ENCODE data around the gene SERP2.

The SERP2 gene

GRCh38 chr13:44421853-44422525 is 48.4 kb downstream of the SERP2 start:
- Histone ChIP-seq H3K27me3 (no peaks in the 10 kb centered on the region), H3K27ac (no peak overlapping the region), H3K9me3 (no peaks in the 10 kb centered on the region), H3K36me3 (no peaks in the 10 kb centered on the region), H3K4me3 (no peak overlapping the region), H3K4me1 (no peaks in the 10 kb centered on the region)
- no peak for DNase-seq
- TF ChIP-seq CTCF (IDR thresholded peaks at IDR 0.05) = no peak
- intact Hi-C loops (cut with DNase I; ENCODE audit: low total_unique reads) = no loop called here

GRCh38 chr13:44422755-44423643 is 49.4 kb downstream of the SERP2 start:
- Histone ChIP-seq H3K36me3 (no peaks in the 10 kb centered on the region), H3K27ac (no peak overlapping the region), H3K9me3 (no peaks in the 10 kb centered on the region), H3K4me1 (no peaks in the 10 kb centered on the region), H3K27me3 (no peaks in the 10 kb centered on the region), H3K4me3 (no peak overlapping the region)
- intact Hi-C loops (cut with DNase I; ENCODE audit: low total_unique reads) = no loop called here
- TF ChIP-seq CTCF (IDR thresholded peaks at IDR 0.05) = no peak
- no peak for DNase-seq

GRCh38 chr13:44423824-44424223 is 50.2 kb downstream of the SERP2 start:
- Histone ChIP-seq H3K27ac (no peak overlapping the region), H3K27me3 (no peaks in the 10 kb centered on the region), H3K9me3 (no peaks in the 10 kb centered on the region), H3K36me3 (no peaks in the 10 kb centered on the region), H3K4me1 (no peaks in the 10 kb centered on the region), H3K4me3 (no peak overlapping the region)
- intact Hi-C loops (cut with DNase I; ENCODE audit: low total_unique reads) = no loop called here
- DNase-seq = no peak
- TF ChIP-seq CTCF (IDR thresholded peaks at IDR 0.05) = no peak

GRCh38 chr13:44425041-44425814 is 51.6 kb downstream of the SERP2 start:
- Histone ChIP-seq H3K9me3 (no peaks in the 10 kb centered on the region), H3K27ac (no peak overlapping the region), H3K4me3 (no peak overlapping the region), H3K4me1 (peaks cover 0 to 6% (median 0%) of the 10 kb centered on the region in 4 donors), H3K27me3 (no peaks in the 10 kb centered on the region), H3K36me3 (no peaks in the 10 kb centered on the region)
- intact Hi-C loops (cut with DNase I; ENCODE audit: low total_unique reads) = no loop called here
- no peak for TF ChIP-seq CTCF (IDR thresholded peaks at IDR 0.05)
- DNase-seq = no peak

- intact Hi-C loops (cut with DNase I; ENCODE audit: low total_unique reads) = no loop called here
- no peak for DNase-seq
Observed at GRCh38 chr13:44425815-44426078, 52.1 kb downstream of the SERP2 start.

More at GRCh38 chr13:44425815-44426078, 52.1 kb downstream of the SERP2 start:
- Histone ChIP-seq H3K27ac (no peak overlapping the region), H3K36me3 (no peaks in the 10 kb centered on the region), H3K4me1 (peaks cover 0 to 6% (median 0%) of the 10 kb centered on the region in 4 donors), H3K9me3 (no peaks in the 10 kb centered on the region), H3K4me3 (no peak overlapping the region), H3K27me3 (no peaks in the 10 kb centered on the region)
- no peak for TF ChIP-seq CTCF (IDR thresholded peaks at IDR 0.05)
